ENCODE data around the gene HUWE1. TPM values are rescaled to one million over a fixed set of nuclear protein-coding genes. Genes with fewer than 3 reads are reported as not detected.
A peak's percentile ranks its signal among the peaks of the same experiment; 100 is the strongest.
"Not testable (repeated sequence)": the region's sequence is repeated elsewhere in the genome, so short reads cannot be mapped to it uniquely, and the experiment has no call there.

HUWE1 gene
- total RNA-seq, 3 donors from 2014 or later, result 136 to 200 (median 152) TPM

- DNase-seq (no peak), ATAC-seq (no peak)
- H3K36me3 ChIP-seq (ENCODE audit: low read depth), result no peaks in the 10 kb centered on the region
- H3K9me3 ChIP-seq, result no peaks in the 10 kb centered on the region
- intact Hi-C loops (cut with DNase I, micrococcal nuclease), result no loop called here
- H3K4me1 ChIP-seq (ENCODE audit: low read depth), result no peaks in the 10 kb centered on the region
- no peak overlapping the region for H3K4me3 ChIP-seq
- TF ChIP-seq CTCF (IDR thresholded peaks at IDR 0.05), result no peak
These were observed 36.9 kb upstream of the HUWE1 start for GRCh38 chrX:53723381-53723780.

- DNase-seq; H3K9me3 ChIP-seq; ATAC-seq; H3K4me3 ChIP-seq; intact Hi-C loops (cut with DNase I, micrococcal nuclease); H3K4me1 ChIP-seq (ENCODE audit: low read depth); H3K36me3 ChIP-seq (ENCODE audit: low read depth): not testable (repeated sequence)
These were observed 35.1 kb upstream of the HUWE1 start for GRCh38 chrX:53721610-53722009.

- H3K36me3 ChIP-seq (ENCODE audit: low read depth); H3K4me1 ChIP-seq (ENCODE audit: low read depth); H3K9me3 ChIP-seq; intact Hi-C loops (cut with DNase I, micrococcal nuclease); ATAC-seq; DNase-seq; H3K4me3 ChIP-seq: not testable (repeated sequence)
These were observed 33.1 kb upstream of the HUWE1 start for GRCh38 chrX:53719666-53720065.

- Histone ChIP-seq H3K4me3 (no peak overlapping the region), H3K9me3 (no peaks in the 10 kb centered on the region), H3K4me1 (ENCODE audit: low read depth) (no peaks in the 10 kb centered on the region), H3K36me3 (ENCODE audit: low read depth) (no peaks in the 10 kb centered on the region)
- ATAC-seq (no peak), DNase-seq (no peak)
- intact Hi-C loops (cut with DNase I, micrococcal nuclease), result no loop called here
- TF ChIP-seq CTCF (IDR thresholded peaks at IDR 0.05), result no peak
These were observed 31.6 kb upstream of the HUWE1 start for GRCh38 chrX:53718073-53718472.

- no peak for TF ChIP-seq CTCF (IDR thresholded peaks at IDR 0.05)
- DNase-seq, result no peak
- no peaks in the 10 kb centered on the region for H3K36me3 ChIP-seq (ENCODE audit: low read depth)
- no peaks in the 10 kb centered on the region for H3K9me3 ChIP-seq
- intact Hi-C loops (cut with DNase I, micrococcal nuclease), result no loop called here
- no peak overlapping the region for H3K4me3 ChIP-seq
- no peak for ATAC-seq
- H3K4me1 ChIP-seq (ENCODE audit: low read depth), result no peaks in the 10 kb centered on the region
These were observed 30.7 kb upstream of the HUWE1 start for GRCh38 chrX:53717205-53717604.

GRCh38 chrX:53716328-53717088 lies 30.0 kb upstream of the HUWE1 start:
- DNase-seq (peak in 1 of 3 donors; percentile 11), ATAC-seq (peak; percentile 65)
- Histone ChIP-seq H3K9me3 (no peaks in the 10 kb centered on the region), H3K4me1 (ENCODE audit: low read depth) (no peaks in the 10 kb centered on the region), H3K36me3 (ENCODE audit: low read depth) (no peaks in the 10 kb centered on the region), H3K4me3 (no peak overlapping the region)
- intact Hi-C loops (cut with DNase I, micrococcal nuclease), result no loop called here
- TF ChIP-seq CTCF (IDR thresholded peaks at IDR 0.05), result no peak

Data from mucosa of descending colon (tissue), 3 donors.